ENCODE results near the gene ITGAV. TPM values are rescaled to one million over a fixed set of nuclear protein-coding genes. Genes with fewer than 3 reads are reported as not detected.

Gene ITGAV
- total and polyA plus RNA-seq, 2 of the 4 experiments (the other 2 are of a cell fraction): 45.8 to 181 TPM

- H2AK9ac ChIP-seq (replicated peaks; ENCODE audit: low read depth, low read length, poor library complexity): no peak overlapping the region
Measured at GRCh38 chr2:186695081-186695756, 105.4 kb downstream of the ITGAV start.

More at GRCh38 chr2:186695081-186695756, 105.4 kb downstream of the ITGAV start:
- Histone ChIP-seq H3K27me3 (ENCODE audit: control insufficient read depth, insufficient read depth, low read length) (no peaks in the 10 kb centered on the region), H2BK120ac (ENCODE audit: low read depth, low read length) (no peak overlapping the region), H2BK20ac (ENCODE audit: low read depth, low read length) (no peak overlapping the region), H3K23ac (ENCODE audit: low read depth, low read length) (peak overlapping the region; percentile 33; the same call in 1 of the 2 replicates), H3K4ac (ENCODE audit: low read depth, low read length) (peak overlapping the region; percentile 11; the same call in 1 of the 2 replicates), H3K56ac (ENCODE audit: extremely low read depth, insufficient read depth, low read length) (no peak overlapping the region), H4K91ac (ENCODE audit: insufficient read depth, low read depth, low read length) (no peak overlapping the region), H4K20me1 (ENCODE audit: insufficient read depth, low read length) (no peaks in the 10 kb centered on the region), H4K8ac (ENCODE audit: low read depth in 2 of 2, low read length in 2 of 2) (no peak overlapping the region), H3K36me3 (ENCODE audit: control insufficient read depth, insufficient read depth, low read length) (no peaks in the 10 kb centered on the region), H4K5ac (ENCODE audit: low read depth, low read length) (0 out of 2 replicates have a peak overlapping the region, but pooled peaks have one; percentile 18), H2AFZ (replicated peaks; ENCODE audit: low read length, poor library complexity) (peak overlapping the region; percentile 15), H3K4me2 (ENCODE audit: low read depth, low read length) (peak overlapping the region; percentile 63), H3K18ac (ENCODE audit: low read depth, low read length) (no peak overlapping the region), H3K4me1 (ENCODE audit: control insufficient read depth, insufficient read depth, low read length) (no peaks in the 10 kb centered on the region), H2BK5ac (ENCODE audit: low read depth, low read length, poor library complexity, severe bottlenecking) (no peak overlapping the region), H3K9me3 (ENCODE audit: control insufficient read depth, insufficient read depth, low read length) (no peaks in the 10 kb centered on the region), H3K27ac (ENCODE audit: insufficient read depth, low read length) (peak overlapping the region; percentile 44; the same call in 1 of the 2 replicates), H2BK15ac (ENCODE audit: low read depth, low read length) (no peak overlapping the region), H3K14ac (replicated peaks; ENCODE audit: low read depth, low read length) (no peak overlapping the region; the same call in 1 of the 2 replicates), H3K9me1 (ENCODE audit: insufficient read depth, low read length) (no peaks in the 10 kb centered on the region), H3K4me3 (ENCODE audit: insufficient read depth, low read depth, low read length) (peak overlapping the region; percentile 65), H3K79me1 (ENCODE audit: low read depth in 1 of 2, low read length in 2 of 2) (peaks cover 0 to 9% of the 10 kb centered on the region in 2 experiments; a peak in 3 of 4 replicates), H3K9ac (ENCODE audit: low read depth, low read length) (no peak overlapping the region), H2AK5ac (ENCODE audit: low read depth, low read length) (no peak overlapping the region)
- in situ Hi-C loops (cut with MboI; ENCODE audit: low sequenced_read_pairs): no loop called here
- WGBS, 2 experiments (ENCODE audit: extremely low coverage in 2 of 2, insufficient read length in 1 of 2): 0% methylated on average over 1 of the region's 9 CpGs; no CpG with 5 or more reads in 1 of the 2 experiments
- intact Hi-C loops (cut with micrococcal nuclease): loop anchor here (2.0 kb wide), 1 partner anchor 154 kb away; the partner anchor contains the start of gene ZSWIM2
- TSS peak; percentile 21 for BruUV-seq (replicated peaks)
- ATAC-seq (ENCODE audit: low read depth): peak; percentile 50
- peak; percentile 76 for DNase-seq
- dilution Hi-C loops (cut with HindIII; ENCODE audit: low sequenced_read_pairs, unreplicated experiment): no loop called here
- no peak for TF ChIP-seq CHD1 (IDR thresholded peaks at IDR 0.05; ENCODE audit: low read depth, low read length)
- TF ChIP-seq RFX5 (IDR thresholded peaks at IDR 0.05; ENCODE audit: low read depth, low read length): 0 out of 2 replicates have a peak, but pooled peaks have one; percentile 14
- no peak for TF ChIP-seq RAD21 (IDR thresholded peaks at IDR 0.05; ENCODE audit: low read length)
- TF ChIP-seq MAFK (IDR thresholded peaks at IDR 0.05; ENCODE audit: low read depth, low read length): peak; percentile 64
- TF ChIP-seq POLR2A (IDR thresholded peaks at IDR 0.05; ENCODE audit: low read depth, low read length): no peak
- TF ChIP-seq CTCF (conservative IDR thresholded peaks at IDR 0.05; ENCODE audit: low read depth, low read length): no peak
- TF ChIP-seq CEBPB (IDR thresholded peaks at IDR 0.05; ENCODE audit: low read depth, low read length): no peak
- no peak for TF ChIP-seq USF2 (IDR thresholded peaks at IDR 0.05; ENCODE audit: low read depth, low read length)
- TF ChIP-seq RCOR1 (IDR thresholded peaks at IDR 0.05; ENCODE audit: insufficient replicate concordance, low read length): no peak
- peak; percentile 62 for TF ChIP-seq BHLHE40 (IDR thresholded peaks at IDR 0.05; ENCODE audit: low read depth, low read length)
- TF ChIP-seq FOS (IDR thresholded peaks at IDR 0.05; ENCODE audit: low read depth, low read length): no peak
- TF ChIP-seq NFE2L2 (IDR thresholded peaks at IDR 0.05; ENCODE audit: low read depth, low read length): no peak
- ChIA-PET POLR2A (ENCODE audit: unreplicated experiment) (no interaction called here), CTCF (interaction anchor here (0.9 kb wide), 1 partner anchor 192 kb away, joined by 3 read pairs; no protein-coding TSS in a partner anchor)
